GM12864 (cell line): ENCODE measurements around the gene CTDP1.

Experiments used
- DNase-seq: peaks from one replicate; pipeline ENCODE4 v3.0.0-alpha.2; 2011; ENCODE audit warnings: low read depth
- H3K4me3 ChIP-seq: 2 replicates; pipeline ENCODE4 v1.5.1; 2011; ENCODE audit warnings: mild to moderate bottlenecking, low read depth, low read length, control low read depth
- CTCF ChIP-seq: IDR thresholded peaks from 2 replicates; pipeline ENCODE4 v1.5.1; 2011; ENCODE audit warnings: low read depth, mild to moderate bottlenecking, moderate library complexity, low read length, control low read depth, inconsistent platforms; ENCODE audit errors: missing control alignments

CTDP1 gene

GRCh38 chr18:79792988-79793355 is 113.4 kb downstream of the CTDP1 start:
- H3K4me3 ChIP-seq = no peak overlapping the region
- no peak for DNase-seq
- no peak for TF ChIP-seq CTCF

- H3K4me3 ChIP-seq = no peak overlapping the region
- DNase-seq = no peak
- no peak for TF ChIP-seq CTCF
These were observed 115.2 kb downstream of the CTDP1 start for GRCh38 chr18:79794846-79795245.

GRCh38 chr18:79795446-79795845 is 115.8 kb downstream of the CTDP1 start:
- no peak overlapping the region for H3K4me3 ChIP-seq
- DNase-seq = no peak
- TF ChIP-seq CTCF = no peak

GRCh38 chr18:79796016-79796415 is 116.4 kb downstream of the CTDP1 start:
- no peak for TF ChIP-seq CTCF
- DNase-seq = no peak
- no peak overlapping the region for H3K4me3 ChIP-seq

- H3K4me3 ChIP-seq = no peak overlapping the region
- no peak for DNase-seq
- TF ChIP-seq CTCF = no peak
These were observed 117.2 kb downstream of the CTDP1 start for GRCh38 chr18:79796531-79797405.

GRCh38 chr18:79797518-79798345 is 118.1 kb downstream of the CTDP1 start, which contains the start of gene KCNG2:
KCNG2 (plus strand) TSS chr18:79797938; CDS start chr18:79863668, 65,730 bp downstream.
- H3K4me3 ChIP-seq = no peak within 1 kb of the TSS

More at GRCh38 chr18:79797518-79798345, 118.1 kb downstream of the CTDP1 start, which contains the start of gene KCNG2:
- no peak for TF ChIP-seq CTCF
- DNase-seq = no peak
